ELF-1 (cell line): Measurements from ENCODE around the gene GPC6.

Source experiments
- DNase-seq: peaks from one replicate; pipeline ENCODE4 v3.0.0-alpha.2; 2016; ENCODE audit warnings: low read depth, low spot score

The GPC6 gene

GRCh38 chr13:94031609-94032008 is 805.0 kb downstream of the GPC6 start:
- no peak for DNase-seq

DNA sequence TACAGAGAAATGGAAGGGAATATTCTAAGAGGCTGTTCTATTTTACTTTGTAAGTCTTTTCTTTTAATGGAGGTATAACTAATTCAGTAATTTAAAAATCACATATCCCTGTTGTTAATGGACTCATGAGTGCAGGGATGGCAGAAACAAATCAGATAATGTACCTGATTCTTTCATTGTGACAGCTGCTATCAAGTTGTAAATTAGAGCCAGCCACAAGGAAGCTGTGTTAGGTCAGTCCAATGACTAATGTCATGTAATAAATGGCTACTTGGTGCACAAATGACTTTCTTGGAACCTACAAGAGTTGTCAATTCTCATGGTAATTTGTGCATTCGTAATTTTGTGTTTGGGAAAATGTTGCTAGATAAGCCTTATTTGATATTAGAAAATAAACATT is 806.5 kb downstream of the GPC6 start:
- no peak for DNase-seq

GRCh38 chr13:94033830-94034642 is 807.4 kb downstream of the GPC6 start:
- DNase-seq = no peak

- DNase-seq = no peak
These were observed 823.4 kb downstream of the GPC6 start for GRCh38 chr13:94050039-94050438.

DNA sequence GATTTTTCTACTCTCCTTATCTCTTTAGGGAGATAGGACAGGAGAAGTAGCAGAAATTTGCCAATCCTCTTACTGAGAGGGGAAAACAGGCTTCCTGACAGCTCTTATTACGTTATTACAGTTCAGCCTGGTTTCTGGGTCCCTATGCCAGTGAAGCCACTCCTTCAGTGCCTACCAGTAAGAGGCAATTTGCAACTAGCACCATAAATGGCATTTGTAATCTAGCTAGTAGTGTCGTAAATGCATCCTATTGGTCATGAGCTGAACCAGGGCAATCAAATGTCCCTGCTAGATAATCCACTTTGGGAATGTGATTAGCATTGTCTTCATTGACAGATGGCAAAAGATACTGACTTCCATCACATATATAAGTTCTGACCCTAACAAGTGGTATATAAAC is 824.1 kb downstream of the GPC6 start:
- no peak for DNase-seq

DNA sequence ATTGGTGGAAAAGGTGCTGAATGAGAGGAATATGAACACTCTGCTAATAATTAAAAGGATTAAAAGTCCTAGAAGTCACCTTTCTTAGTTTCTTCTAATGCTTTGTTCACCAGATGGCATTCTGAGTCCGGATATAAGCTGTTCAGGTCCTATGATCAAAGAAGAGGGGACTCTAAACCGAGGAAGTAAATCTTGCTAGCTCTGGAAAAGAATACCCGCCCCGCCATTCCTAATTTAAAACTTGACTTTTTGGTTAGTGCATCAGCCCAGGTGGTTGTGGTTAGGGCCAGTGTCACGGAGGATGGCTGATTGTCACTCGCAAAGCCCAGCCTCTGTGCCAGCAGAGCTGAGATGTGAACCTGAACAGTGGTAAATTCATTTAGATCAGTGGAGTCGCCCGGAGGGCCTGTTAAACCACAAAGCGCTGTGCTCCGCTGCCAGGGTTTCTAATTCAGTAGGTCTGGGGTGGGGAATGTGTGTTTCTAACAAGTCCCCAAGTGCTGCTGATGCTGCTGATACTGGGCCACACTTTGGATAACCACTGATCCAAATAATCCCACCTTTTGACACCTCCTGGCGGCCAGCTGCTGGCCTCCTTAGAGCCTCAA is 827.5 kb downstream of the GPC6 start:
- DNase-seq = peak; percentile 37

GRCh38 chr13:94056362-94056990 is 829.9 kb downstream of the GPC6 start:
- no peak for DNase-seq

DNA sequence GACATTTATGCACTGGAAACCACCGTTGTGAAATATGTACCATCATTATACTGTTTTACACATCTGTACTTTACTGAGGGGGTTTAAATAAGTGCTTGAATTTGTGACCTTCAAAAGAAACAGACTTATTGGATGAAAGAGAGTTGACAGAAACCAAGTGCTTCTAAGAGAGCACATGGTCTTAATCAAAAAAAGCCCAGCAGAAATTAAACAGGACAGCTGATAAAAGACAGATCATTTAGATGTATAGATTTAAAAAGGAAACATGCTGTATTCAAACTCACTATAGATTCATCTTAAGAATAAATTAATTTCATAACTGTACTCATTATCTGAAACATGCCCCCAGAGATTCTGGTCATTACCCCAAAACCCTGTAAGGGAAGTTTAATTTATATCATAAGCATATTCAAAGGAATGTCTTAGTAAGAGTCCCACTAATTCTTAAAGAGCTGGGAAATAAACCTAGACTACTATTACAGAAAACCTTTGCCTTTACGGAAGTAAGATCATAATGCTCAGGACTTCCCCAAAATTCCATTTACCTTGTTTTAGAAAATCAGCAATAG is 831.1 kb downstream of the GPC6 start:
- DNase-seq = no peak

DNA sequence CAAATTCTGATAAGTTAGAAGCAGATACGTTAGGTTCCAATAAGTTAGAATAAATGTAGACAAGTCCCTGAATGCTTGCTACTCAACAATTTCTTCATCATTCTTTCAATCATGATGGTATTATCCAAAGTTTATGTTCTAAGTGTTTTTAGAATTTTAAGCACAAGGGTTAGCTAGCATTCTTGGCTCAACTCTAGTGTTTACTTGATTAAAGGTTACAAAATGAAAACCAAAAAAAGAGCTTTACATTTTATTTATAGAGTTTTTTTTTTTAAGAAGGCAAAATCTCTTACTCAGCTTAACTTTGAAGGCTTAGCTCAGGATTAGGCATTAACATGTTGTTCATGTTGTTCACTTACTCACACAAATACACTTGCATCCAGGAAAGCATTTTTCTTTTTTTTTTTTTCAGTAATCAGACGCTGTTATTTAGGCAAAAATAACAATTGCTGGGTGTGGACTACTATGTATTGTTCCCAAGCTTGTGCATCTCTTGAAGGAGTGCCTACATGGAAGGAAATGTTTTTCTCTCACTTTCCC is 832.3 kb downstream of the GPC6 start:
- DNase-seq = no peak

- no peak for DNase-seq
These were observed 834.7 kb downstream of the GPC6 start for GRCh38 chr13:94061301-94061700.

- DNase-seq = no peak
These were observed 836.5 kb downstream of the GPC6 start for GRCh38 chr13:94063096-94063495.

DNA sequence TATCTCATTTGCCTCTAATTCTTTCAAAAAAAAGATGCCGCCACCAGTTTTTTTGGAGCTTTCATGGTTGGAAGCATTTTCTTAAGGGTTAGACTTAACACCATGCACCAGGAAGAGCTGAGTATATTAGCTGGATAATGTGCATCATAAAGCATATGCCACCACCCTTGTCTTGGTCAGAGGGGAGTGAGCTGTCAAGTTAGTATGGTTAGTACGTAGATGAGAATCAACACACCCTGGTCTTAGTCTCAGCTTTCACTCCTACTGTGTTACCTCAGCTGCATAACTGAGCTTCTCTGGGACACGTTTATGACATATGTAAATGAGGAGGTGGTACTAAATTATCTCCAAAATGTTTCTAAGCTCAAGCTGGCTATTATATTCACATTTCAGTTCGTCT is 837.2 kb downstream of the GPC6 start:
- no peak for DNase-seq

DNA sequence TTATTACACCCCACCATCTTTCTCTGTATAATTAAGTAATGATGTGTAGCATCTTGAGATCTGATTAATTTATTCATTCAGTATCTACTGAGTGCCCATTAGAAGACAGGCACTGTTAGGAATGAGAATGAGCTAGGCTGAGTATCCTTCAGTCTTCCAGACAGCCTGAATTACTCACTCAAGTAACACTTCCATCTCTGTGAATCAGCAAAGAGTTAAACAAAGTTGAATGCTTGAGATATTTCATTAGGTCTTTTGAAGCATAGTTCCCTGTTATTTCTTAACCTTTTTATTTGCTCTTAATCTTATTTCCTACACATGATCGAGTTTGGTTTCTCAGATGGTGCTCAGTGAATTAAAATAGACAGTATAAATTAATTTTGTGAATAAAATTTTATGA is 839.1 kb downstream of the GPC6 start:
- no peak for DNase-seq

DNA sequence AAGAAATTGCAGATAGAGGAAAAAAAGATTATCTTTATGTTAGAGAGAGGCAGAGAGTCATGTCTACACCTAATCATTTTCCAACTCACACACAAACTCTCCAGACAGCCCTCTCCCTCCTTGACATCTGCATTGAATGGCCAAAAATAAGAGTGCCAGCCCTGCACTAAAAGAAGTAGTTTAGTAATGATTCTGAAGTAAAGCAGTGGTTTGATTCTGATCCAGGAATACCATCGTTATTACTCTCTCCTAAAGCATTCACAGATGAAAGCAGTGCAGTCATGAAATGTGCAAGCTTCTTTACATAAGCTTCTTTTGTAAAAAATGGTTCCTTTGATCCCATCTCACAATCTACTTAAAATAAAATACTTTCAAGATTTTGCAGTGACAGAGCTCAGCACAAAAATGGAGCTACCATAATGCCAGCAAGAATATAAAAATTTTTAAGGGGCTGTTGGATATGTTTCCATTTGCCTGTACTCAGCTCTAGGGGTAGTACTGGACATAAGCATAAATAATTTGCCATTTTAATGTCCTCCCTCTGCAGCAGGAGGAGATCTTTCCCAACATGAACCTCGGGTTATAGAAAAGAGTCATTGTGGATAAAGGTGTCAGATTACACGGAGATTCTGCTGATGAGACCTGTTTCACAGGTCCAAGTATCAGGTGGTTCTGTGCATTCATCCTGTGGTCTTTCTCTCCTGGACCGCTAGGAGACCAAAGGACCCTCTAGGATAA is 846.6 kb downstream of the GPC6 start:
- no peak for DNase-seq

DNA sequence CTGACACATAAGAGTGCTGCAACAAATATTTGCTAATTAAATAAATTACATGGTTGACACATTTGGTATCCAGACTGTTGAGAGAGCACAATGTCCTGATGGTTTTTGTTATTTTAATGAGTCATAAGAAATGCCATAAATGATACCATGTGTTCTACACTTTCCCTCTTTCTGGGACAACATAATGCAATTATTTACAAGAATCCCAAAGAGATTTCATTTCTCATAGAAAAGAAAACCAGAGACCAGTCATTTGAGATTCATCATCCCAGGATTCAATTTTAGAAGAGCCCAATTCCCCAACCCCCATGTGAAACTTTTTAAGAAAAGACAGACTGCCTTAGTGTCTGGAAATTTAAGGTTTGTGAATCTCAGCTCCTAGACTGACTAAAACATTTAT is 853.3 kb downstream of the GPC6 start:
- DNase-seq = no peak

DNA sequence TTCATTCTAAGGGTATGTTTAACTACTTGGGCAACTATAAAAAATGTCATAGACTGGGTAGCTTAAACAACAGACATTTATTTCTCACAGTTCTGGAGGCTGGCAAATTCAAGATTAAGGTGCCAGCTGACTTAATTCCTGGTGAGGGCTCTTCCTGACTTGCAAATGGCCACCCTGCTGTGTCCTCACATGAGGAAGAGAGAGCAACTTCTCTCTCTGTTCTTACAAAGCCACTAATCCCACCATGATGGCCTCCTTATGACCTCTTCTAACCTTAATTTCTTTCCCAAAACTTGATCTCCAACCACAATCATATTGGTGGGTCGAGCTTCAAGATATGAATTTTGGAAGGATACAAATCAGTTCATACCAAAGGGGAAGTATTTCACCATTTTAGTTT is 853.9 kb downstream of the GPC6 start:
- DNase-seq = no peak

- no peak for DNase-seq
These were observed 860.5 kb downstream of the GPC6 start for GRCh38 chr13:94087100-94087499.

DNA sequence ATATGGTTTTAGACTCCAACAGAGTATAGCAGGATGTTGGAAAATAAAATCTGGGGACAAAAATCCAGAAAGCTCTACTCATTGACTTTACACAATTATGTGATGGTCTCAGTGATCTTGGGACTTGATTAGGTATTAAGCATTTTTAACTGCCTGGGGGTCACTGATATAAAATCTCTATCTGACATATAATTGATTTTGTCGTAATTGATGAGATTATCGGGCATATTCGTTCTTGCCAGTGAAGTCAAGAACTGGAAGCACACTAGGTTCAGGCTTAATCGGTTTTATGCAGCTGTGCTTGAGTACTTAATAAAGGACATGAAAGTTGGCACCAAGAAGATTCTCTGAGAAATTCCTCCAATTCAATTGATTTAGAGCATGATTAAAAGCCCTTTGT is 862.1 kb downstream of the GPC6 start:
- DNase-seq = no peak

GRCh38 chr13:94090773-94091480 is 864.3 kb downstream of the GPC6 start:
- no peak for DNase-seq

DNA sequence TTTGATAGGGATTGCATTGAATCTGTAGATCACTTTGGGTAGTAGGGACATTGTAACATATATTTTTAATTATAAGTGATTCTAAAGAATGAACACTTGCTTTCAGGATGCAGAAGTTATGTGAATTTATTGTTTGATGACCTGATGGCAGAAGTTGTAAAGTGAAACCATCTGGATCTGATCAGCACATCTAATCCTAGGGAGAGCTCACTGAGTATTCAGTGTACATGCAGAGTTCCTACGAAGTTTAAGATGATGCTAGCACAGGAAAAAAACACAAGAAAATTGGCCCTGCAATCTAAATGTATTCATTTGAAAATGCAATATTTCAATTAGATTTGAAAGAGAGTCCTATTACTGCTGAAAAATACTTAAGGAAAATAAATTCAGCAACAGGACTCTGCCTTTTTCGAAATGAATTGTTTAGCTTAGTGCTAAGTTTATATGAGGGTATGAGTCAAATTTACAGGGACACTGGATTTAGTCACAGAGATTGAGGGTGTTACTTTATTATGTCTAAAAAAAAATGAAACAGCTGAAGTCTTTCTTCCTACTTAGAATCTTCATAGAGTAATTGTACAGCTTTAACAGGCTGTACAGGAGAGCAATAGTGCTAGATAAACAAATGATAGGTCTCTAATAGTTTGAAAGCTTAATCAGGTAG is 867.2 kb downstream of the GPC6 start:
- no peak for DNase-seq
